ENCODE measurements around the gene ATRN. TPM values are rescaled to one million over a fixed set of nuclear protein-coding genes. Genes with fewer than 3 reads are reported as not detected.

The ATRN gene
- total RNA-seq, 4 donors from 2014 or later, result 24.0 to 31.5 (median 26.4) TPM

- Histone ChIP-seq H3K4me1 (no peaks in the 10 kb centered on the region), H3K27me3 (no peaks in the 10 kb centered on the region), H3K9me3 (no peaks in the 10 kb centered on the region), H3K27ac (no peak overlapping the region), H3K36me3 (peaks cover 0 to 26% (median 0%) of the 10 kb centered on the region in 3 donors), H3K4me3 (no peak overlapping the region)
- no peak for TF ChIP-seq EP300 (IDR thresholded peaks at IDR 0.05)
- no peak for TF ChIP-seq CTCF (IDR thresholded peaks at IDR 0.05)
- no peak for TF ChIP-seq POLR2A (IDR thresholded peaks at IDR 0.05)
- DNase-seq (ENCODE audit: low spot score in 2 of 2), result no peak
- 86 to 88% methylated on average over 8 of the region's 8 CpGs for WGBS, 2 donors
Measured at GRCh38 chr20:3621111-3621510, 150.3 kb downstream of the ATRN start.

- Histone ChIP-seq H3K4me3 (no peak overlapping the region), H3K27ac (no peak overlapping the region)
- 77 to 85% methylated on average over 4 of the region's 4 CpGs for WGBS, 2 donors
Measured at GRCh38 chr20:3622406-3622805, 151.6 kb downstream of the ATRN start.

GRCh38 chr20:3627476-3627875 is 156.7 kb downstream of the ATRN start:
- no peak overlapping the region for H3K27ac ChIP-seq
- H3K36me3 ChIP-seq, result peaks cover 0 to 69% (median 0%) of the 10 kb centered on the region in 3 donors
- H3K27me3 ChIP-seq, result no peaks in the 10 kb centered on the region
- DNase-seq (ENCODE audit: low spot score in 2 of 2), result no peak
- no peaks in the 10 kb centered on the region for H3K9me3 ChIP-seq
- TF ChIP-seq POLR2A (IDR thresholded peaks at IDR 0.05) (no peak), EP300 (IDR thresholded peaks at IDR 0.05) (no peak), CTCF (IDR thresholded peaks at IDR 0.05) (no peak)
- WGBS, 2 donors, result 86 to 88% methylated on average over 2 of the region's 2 CpGs
- H3K4me3 ChIP-seq, result no peak overlapping the region
- H3K4me1 ChIP-seq, result no peaks in the 10 kb centered on the region

More at GRCh38 chr20:3622406-3622805, 151.6 kb downstream of the ATRN start:
- Histone ChIP-seq H3K27me3 (no peaks in the 10 kb centered on the region), H3K4me1 (no peaks in the 10 kb centered on the region), H3K36me3 (peaks cover 0 to 36% (median 0%) of the 10 kb centered on the region in 3 donors), H3K9me3 (no peaks in the 10 kb centered on the region)
- DNase-seq (ENCODE audit: low spot score in 2 of 2), result no peak
- no peak for TF ChIP-seq EP300 (IDR thresholded peaks at IDR 0.05)
- no peak for TF ChIP-seq POLR2A (IDR thresholded peaks at IDR 0.05)
- TF ChIP-seq CTCF (IDR thresholded peaks at IDR 0.05), result no peak

DNA sequence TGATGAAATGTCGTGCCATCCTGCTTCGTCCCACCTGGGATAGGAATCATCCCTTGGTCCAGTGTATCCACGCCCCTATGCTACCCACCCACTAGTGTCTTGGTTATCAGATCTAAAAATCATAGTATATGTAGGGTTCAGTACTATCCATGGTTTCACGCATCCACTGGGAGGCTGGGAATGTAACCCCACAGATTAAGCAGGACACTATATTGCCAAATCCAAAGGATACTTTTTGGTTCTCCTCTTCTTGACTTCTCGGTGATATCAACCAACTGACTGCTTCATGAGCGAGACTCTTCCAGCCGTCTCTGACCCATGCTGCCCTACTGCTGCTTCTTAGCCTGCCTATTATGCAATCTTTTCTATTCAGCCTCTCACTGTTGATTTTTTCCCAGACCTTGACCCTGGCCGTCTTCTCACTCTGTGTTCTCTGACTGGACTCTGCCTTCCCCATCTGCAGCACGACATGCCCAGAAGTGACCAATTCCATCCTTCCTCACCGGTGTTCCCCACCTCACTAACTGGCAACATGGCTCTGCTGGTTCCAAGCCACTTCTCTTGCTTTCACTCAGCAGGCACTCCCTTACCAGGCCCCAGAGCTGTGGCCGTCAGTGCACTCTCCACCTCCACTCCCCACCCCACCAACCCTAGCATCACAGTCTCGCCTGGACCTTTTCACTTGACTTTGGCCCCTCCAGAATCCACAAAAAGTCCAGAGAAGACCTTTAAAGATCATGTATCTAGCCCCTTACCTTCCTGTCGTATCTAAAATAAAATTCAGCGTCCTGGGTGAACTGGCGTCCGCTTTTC is 157.9 kb downstream of the ATRN start:
- no peak overlapping the region for H3K27ac ChIP-seq
- no peak for DNase-seq (ENCODE audit: low spot score in 2 of 2)
- H3K27me3 ChIP-seq, result no peaks in the 10 kb centered on the region
- no peak overlapping the region for H3K4me3 ChIP-seq
- H3K4me1 ChIP-seq, result no peaks in the 10 kb centered on the region
- TF ChIP-seq EP300 (IDR thresholded peaks at IDR 0.05) (no peak), POLR2A (IDR thresholded peaks at IDR 0.05) (no peak), CTCF (IDR thresholded peaks at IDR 0.05) (no peak)
- H3K36me3 ChIP-seq, result peaks cover 0 to 69% (median 0%) of the 10 kb centered on the region in 3 donors
- no peaks in the 10 kb centered on the region for H3K9me3 ChIP-seq
- 92 to 93% methylated on average over 16 of the region's 16 CpGs for WGBS, 2 donors

DNA sequence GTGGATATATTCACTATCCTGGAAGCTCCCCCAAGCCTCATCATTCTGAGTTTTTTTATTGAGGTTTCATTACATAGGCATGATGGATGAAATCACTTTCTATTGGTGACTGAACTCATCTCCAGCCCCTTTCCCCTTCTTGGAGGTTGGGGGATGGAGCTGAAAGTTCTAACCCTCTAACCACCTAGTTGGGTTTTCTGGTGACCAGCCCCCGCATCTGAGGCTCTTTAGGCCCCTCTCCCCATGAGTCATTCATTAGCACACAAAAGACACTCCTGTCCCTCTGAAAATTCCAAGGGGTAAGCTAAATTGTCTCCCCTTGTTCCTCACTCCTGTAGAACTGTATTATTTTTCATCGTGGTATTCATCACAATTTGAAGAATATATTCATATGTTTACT is 159.1 kb downstream of the ATRN start:
- no peaks in the 10 kb centered on the region for H3K9me3 ChIP-seq
- no peaks in the 10 kb centered on the region for H3K4me1 ChIP-seq
- 83 to 90% methylated on average over 2 of the region's 2 CpGs for WGBS, 2 donors
- no peak overlapping the region for H3K4me3 ChIP-seq
- TF ChIP-seq POLR2A (IDR thresholded peaks at IDR 0.05), result no peak
- no peak for TF ChIP-seq EP300 (IDR thresholded peaks at IDR 0.05)
- TF ChIP-seq CTCF (IDR thresholded peaks at IDR 0.05), result no peak
- DNase-seq (ENCODE audit: low spot score in 2 of 2), result no peak
- H3K36me3 ChIP-seq, result peaks cover 0 to 69% (median 0%) of the 10 kb centered on the region in 3 donors
- H3K27me3 ChIP-seq, result no peaks in the 10 kb centered on the region
- H3K27ac ChIP-seq, result no peak overlapping the region

Measured in tibial nerve (tissue), 4 donors.